Hepatocyte (in vitro differentiated cells): Measurements from ENCODE around the gene LARP1. TPM values are rescaled to one million over a fixed set of nuclear protein-coding genes. Genes with fewer than 3 reads are reported as not detected.

Source experiments
- DNase-seq: peaks from one replicate; pipeline ENCODE4 v3.0.0-alpha.2; 2016; ENCODE audit warnings: low spot score
- H2AFZ ChIP-seq: fragments of 200-600 bp; sonication (generic); 2 replicates; pipeline ENCODE4 v1.6.0; 2016; ENCODE audit warnings: antibody characterized with exemption, mild to moderate bottlenecking
- H3K27ac ChIP-seq: fragments of 200-600 bp; sonication (generic); 2 replicates; pipeline ENCODE4 v1.5.1; 2016; ENCODE audit warnings: mild to moderate bottlenecking
- H3K27me3 ChIP-seq: fragments of 200-600 bp; sonication (generic); 2 replicates; pipeline ENCODE4 v1.6.1; 2016
- H3K36me3 ChIP-seq: fragments of 200-600 bp; sonication (generic); replicated peaks from 2 replicates; pipeline ENCODE4 v1.5.1; 2016; ENCODE audit warnings: low read depth; ENCODE audit not compliant: insufficient read depth
- H3K4me1 ChIP-seq: fragments of 200-600 bp; sonication (generic); 2 replicates; pipeline ENCODE4 v1.5.1; 2016; ENCODE audit warnings: mild to moderate bottlenecking, moderate library complexity; ENCODE audit not compliant: insufficient read depth
- H3K4me2 ChIP-seq: fragments of 200-600 bp; sonication (generic); 2 replicates; pipeline ENCODE4 v1.6.0; 2016
- H3K4me3 ChIP-seq: fragments of 200-600 bp; sonication (generic); 2 replicates; pipeline ENCODE4 v1.5.1; 2016; ENCODE audit warnings: mild to moderate bottlenecking
- H3K79me2 ChIP-seq: fragments of 200-600 bp; sonication (generic); 2 replicates; pipeline ENCODE4 v1.6.0; 2017; ENCODE audit warnings: mild to moderate bottlenecking
- H3K9me2 ChIP-seq: fragments of 200-600 bp; sonication (generic); replicated peaks from 2 replicates; pipeline ENCODE4 v1.6.0; 2017; ENCODE audit warnings: mild to moderate bottlenecking; ENCODE audit not compliant: insufficient read depth
- H3K9me3 ChIP-seq: fragments of 200-600 bp; sonication (generic); 2 replicates; pipeline ENCODE4 v1.5.1; 2016; ENCODE audit warnings: low read depth, mild to moderate bottlenecking
- H4K20me1 ChIP-seq: fragments of 200-600 bp; sonication (generic); 2 replicates; pipeline ENCODE4 v1.6.0; 2016; ENCODE audit warnings: mild to moderate bottlenecking; ENCODE audit not compliant: insufficient read depth, poor library complexity, severe bottlenecking
- EZH2 ChIP-seq: fragments of 200-600 bp; sonication (generic); IDR thresholded peaks from 2 replicates; pipeline ENCODE4 v1.6.1; 2016; ENCODE audit warnings: antibody characterized with exemption, mild to moderate bottlenecking, borderline replicate concordance
- EZH2phosphoT487 ChIP-seq: fragments of 200-600 bp; sonication (generic); IDR thresholded peaks from one replicate; pipeline ENCODE4 v1.6.1; 2018; ENCODE audit warnings: antibody characterized with exemption, mild to moderate bottlenecking, low read depth, moderate library complexity; ENCODE audit not compliant: unreplicated experiment, severe bottlenecking
- WGBS: methylation state at CpG from one replicate; pipeline ENCODE4 v1.1.6; 2016; ENCODE audit warnings: low lambda C conversion rate; ENCODE audit errors: missing lambda C conversion rate; 5-methylcytosine and 5-hydroxymethylcytosine counted together
- polyA plus RNA-seq: library from polyadenylated mRNA; unstranded; fragments of >200 nt; fragmentation: Nextera tagmentation; extraction: Ambion mirVana; gene quantifications from 2 replicates; pipeline ENCODE4 v1.2.1, GENCODE V29; 2016
- total RNA-seq: library from RNA; depleted of rRNA; stranded (reverse); fragments of >200 nt; gene quantifications from 2 replicates; pipeline ENCODE4 v1.2.3, GENCODE V29; 2014
- TF ChIP-seq, protein P1 (sequence below): fragments of 200-600 bp; sonication (generic); IDR thresholded peaks from 2 replicates; pipeline ENCODE4 v1.5.1; 2016; ENCODE audit warnings: antibody characterized with exemption, mild to moderate bottlenecking; ENCODE audit not compliant: poor library complexity

Gene LARP1
- total and polyA plus RNA-seq, 2 experiments from 2014 or later = 62.9 to 75.0 TPM

DNA sequence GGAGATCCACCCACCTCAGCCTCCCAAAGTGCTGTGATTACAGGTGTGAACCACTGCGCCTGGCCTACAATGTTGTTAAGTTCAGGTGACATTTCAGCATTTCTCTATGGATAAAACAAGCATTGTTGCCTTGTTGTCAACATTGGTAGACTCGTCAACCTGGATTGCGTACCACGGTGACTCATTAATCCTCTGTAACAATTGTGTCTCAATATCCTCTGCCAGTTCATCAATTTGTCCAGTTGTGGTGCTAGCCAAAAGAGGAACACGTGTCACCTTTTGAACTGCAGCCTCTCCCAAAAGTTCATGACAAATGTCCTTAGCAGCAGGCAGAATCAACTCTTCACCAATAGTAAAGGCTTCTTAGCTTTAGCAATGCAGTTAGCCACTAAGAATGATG, 46.3 kb upstream of the LARP1 start:
- H4K20me1 ChIP-seq = no peaks in the 10 kb centered on the region
- 89% methylated on average over 5 of the region's 5 CpGs for WGBS
- TF ChIP-seq, protein P1, sequence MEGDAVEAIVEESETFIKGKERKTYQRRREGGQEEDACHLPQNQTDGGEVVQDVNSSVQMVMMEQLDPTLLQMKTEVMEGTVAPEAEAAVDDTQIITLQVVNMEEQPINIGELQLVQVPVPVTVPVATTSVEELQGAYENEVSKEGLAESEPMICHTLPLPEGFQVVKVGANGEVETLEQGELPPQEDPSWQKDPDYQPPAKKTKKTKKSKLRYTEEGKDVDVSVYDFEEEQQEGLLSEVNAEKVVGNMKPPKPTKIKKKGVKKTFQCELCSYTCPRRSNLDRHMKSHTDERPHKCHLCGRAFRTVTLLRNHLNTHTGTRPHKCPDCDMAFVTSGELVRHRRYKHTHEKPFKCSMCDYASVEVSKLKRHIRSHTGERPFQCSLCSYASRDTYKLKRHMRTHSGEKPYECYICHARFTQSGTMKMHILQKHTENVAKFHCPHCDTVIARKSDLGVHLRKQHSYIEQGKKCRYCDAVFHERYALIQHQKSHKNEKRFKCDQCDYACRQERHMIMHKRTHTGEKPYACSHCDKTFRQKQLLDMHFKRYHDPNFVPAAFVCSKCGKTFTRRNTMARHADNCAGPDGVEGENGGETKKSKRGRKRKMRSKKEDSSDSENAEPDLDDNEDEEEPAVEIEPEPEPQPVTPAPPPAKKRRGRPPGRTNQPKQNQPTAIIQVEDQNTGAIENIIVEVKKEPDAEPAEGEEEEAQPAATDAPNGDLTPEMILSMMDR = no peak
- TF ChIP-seq EZH2phosphoT487 (no peak), EZH2 (no peak)

DNA sequence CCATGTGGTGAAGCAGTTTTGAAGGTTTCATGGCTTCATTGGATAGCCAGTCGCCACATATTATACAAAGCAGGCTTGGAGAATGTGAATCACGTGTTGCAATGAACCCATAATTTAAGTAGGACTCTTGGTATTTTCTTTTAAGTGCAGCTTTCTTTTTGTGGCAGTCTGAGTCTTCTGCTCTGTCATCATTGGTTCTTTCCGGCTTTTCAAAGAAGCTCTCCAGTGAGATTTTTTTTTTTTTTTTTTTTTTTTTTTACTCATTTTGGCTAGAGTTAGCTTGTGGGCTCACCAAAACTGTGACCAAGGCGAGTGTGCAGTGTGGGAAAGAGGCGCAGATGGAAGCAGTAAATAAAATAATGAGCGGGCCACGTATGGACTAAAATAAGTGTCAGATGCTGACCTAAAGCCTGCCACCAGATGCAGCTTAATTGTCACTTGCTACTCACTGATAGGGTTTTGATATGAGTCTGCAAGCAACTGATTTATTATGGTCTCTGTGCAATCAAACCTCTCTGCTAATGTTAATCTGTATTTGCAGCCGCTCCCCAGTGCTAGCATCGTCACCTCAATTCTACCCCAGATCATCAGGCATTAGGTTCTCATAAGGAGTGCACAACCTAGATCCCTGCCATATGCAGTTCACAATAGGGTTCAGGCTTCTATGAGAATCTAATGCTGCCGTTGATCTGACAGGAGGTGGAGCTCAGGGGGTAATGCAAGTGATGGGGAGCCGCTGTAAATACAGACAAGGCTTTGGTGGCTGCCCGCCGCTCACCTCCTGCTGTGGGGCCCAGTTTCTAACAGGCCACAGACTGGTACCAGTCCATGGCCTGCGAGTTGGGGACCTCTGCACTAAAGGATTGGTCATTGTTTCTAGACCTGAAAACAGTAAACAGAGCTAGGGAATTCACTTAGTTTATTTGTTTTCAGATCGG, 45.5 kb upstream of the LARP1 start:
- H3K4me1 ChIP-seq = peaks cover 7% of the 10 kb centered on the region
- no peak for DNase-seq
- 90% methylated on average over 15 of the region's 15 CpGs for WGBS
- H3K36me3 ChIP-seq = no peaks in the 10 kb centered on the region
- TF ChIP-seq EZH2 (no peak), EZH2phosphoT487 (no peak)
- TF ChIP-seq, protein P1 = no peak
- no peaks in the 10 kb centered on the region for H3K27me3 ChIP-seq
- H3K79me2 ChIP-seq = peaks cover 4% of the 10 kb centered on the region
- H3K27ac ChIP-seq = no peak overlapping the region
- H3K4me3 ChIP-seq = no peak overlapping the region
- no peaks in the 10 kb centered on the region for H3K9me3 ChIP-seq
- no peaks in the 10 kb centered on the region for H3K9me2 ChIP-seq
- no peak overlapping the region for H3K4me2 ChIP-seq
- no peaks in the 10 kb centered on the region for H4K20me1 ChIP-seq
- no peak overlapping the region for H2AFZ ChIP-seq

More for the DNA sequence above, 46.3 kb upstream of the LARP1 start:
- Histone ChIP-seq H3K4me3 (no peak overlapping the region), H3K27me3 (no peaks in the 10 kb centered on the region), H3K27ac (no peak overlapping the region), H3K79me2 (peaks cover 4% of the 10 kb centered on the region), H2AFZ (no peak overlapping the region), H3K4me2 (no peak overlapping the region), H3K9me3 (no peaks in the 10 kb centered on the region), H3K9me2 (no peaks in the 10 kb centered on the region), H3K36me3 (no peaks in the 10 kb centered on the region), H3K4me1 (peaks cover 7% of the 10 kb centered on the region)
- no peak for DNase-seq

DNA sequence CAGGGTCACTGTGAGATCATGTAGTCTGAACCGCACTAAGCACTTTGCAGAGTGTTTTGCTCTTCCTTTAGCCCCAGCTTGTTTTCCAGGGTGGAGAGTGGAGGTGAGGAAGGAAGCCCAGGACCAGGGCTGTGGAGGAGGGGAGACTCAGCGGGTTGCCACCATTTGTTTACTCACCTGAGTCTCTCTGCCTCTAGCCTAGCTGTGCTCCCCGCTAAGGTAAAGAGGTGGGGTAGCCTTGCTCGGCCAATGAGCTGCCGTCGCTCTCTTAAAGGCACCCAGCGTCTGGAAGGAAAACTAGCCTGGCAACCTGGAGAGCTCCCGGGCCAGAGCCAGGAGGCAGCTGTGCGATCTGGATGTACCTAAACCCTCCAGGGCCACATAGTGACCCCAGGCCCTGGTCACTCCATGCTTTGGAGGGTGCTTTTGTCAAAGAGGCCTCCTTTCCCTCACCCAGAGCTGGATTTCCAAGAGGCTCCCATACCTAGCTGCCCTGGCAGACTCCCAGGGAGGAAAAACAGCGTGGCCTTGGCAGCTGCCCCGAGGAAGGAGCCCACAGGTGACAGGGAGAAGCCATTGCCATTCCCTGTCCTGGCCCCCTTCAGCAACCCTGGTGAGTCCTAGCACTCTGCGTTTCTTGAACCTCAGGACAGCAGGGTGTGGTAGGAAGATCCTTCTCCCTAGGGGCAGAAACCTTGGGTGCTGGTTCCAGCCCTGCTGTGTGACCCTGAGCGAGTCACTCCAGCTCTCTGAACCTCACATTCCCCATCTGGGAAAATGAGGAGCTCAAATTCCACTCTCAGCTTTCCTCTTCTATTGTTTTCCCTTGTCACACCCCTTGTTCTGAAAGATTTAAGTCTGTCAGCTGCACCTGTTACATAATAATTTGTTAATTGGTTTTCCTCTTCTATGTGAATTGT, 42.4 kb upstream of the LARP1 start:
- WGBS = 32% methylated on average over 13 of the region's 13 CpGs
- Histone ChIP-seq H3K4me2 (peak overlapping the region; percentile 55), H2AFZ (no peak overlapping the region), H3K27ac (peak overlapping the region; percentile 52), H4K20me1 (no peaks in the 10 kb centered on the region), H3K9me2 (no peaks in the 10 kb centered on the region), H3K27me3 (no peaks in the 10 kb centered on the region), H3K4me1 (peaks cover 7% of the 10 kb centered on the region), H3K9me3 (no peaks in the 10 kb centered on the region), H3K79me2 (peaks cover 8% of the 10 kb centered on the region), H3K4me3 (no peak overlapping the region), H3K36me3 (no peaks in the 10 kb centered on the region)
- TF ChIP-seq, protein P1 = no peak
- TF ChIP-seq EZH2 = no peak
- peak; percentile 64 for DNase-seq
